Thymus (tissue), 11 donors: Measurements from ENCODE around the gene PDGFRB. TPM values are rescaled to one million over a fixed set of nuclear protein-coding genes. Genes with fewer than 3 reads are reported as not detected.

Source experiments
- DNase-seq, 9 donors: peaks; one replicate each; pipeline ENCODE4 v3.0.0-alpha.2; 2013; ENCODE audit warnings: low spot score in 9 of 9, low read depth in 6 of 9, missing footprints in 1 of 9
- H3K27ac ChIP-seq, 2 donors: one replicate each; pipeline ENCODE4 v1.5.1; 2013; ENCODE audit warnings: control low read depth in 1 of 2, low read depth in 1 of 2, low read length in 1 of 2, mild to moderate bottlenecking in 1 of 2, moderate library complexity in 1 of 2
- H3K27me3 ChIP-seq, 2 donors: one replicate each; pipeline ENCODE4 v1.5.1; 2013; ENCODE audit warnings: low read length in 1 of 2; ENCODE audit not compliant: control insufficient read depth in 2 of 2, insufficient read depth in 1 of 2
- H3K36me3 ChIP-seq, 2 donors: one replicate each; pipeline ENCODE4 v1.5.1; 2013; ENCODE audit warnings: low read length in 1 of 2, mild to moderate bottlenecking in 1 of 2, moderate library complexity in 1 of 2; ENCODE audit not compliant: control insufficient read depth in 2 of 2, insufficient read depth in 2 of 2
- H3K4me1 ChIP-seq, 2 donors: one replicate each; pipeline ENCODE4 v1.5.1; 2013; ENCODE audit warnings: low read length in 2 of 2; ENCODE audit not compliant: control insufficient read depth in 2 of 2, insufficient read depth in 2 of 2
- H3K4me3 ChIP-seq, 2 donors: one replicate each; pipeline ENCODE4 v1.5.1; 2013; ENCODE audit warnings: low read length in 2 of 2, control low read depth in 1 of 2, mild to moderate bottlenecking in 1 of 2
- H3K9me3 ChIP-seq, 2 donors: one replicate each; pipeline ENCODE4 v1.5.1; 2013; ENCODE audit warnings: low read length in 1 of 2, mild to moderate bottlenecking in 1 of 2; ENCODE audit not compliant: control insufficient read depth in 2 of 2, insufficient read depth in 1 of 2
- WGBS: extraction: QIAGEN DNeasy Blood & Tissue Kit; methylation state at CpG from one replicate; pipeline ENCODE4 v1.1.7; 2013; 5-methylcytosine and 5-hydroxymethylcytosine counted together
- polyA plus RNA-seq: library from polyadenylated mRNA; stranded (reverse); fragments of 200-250 nt; gene quantifications from one replicate; pipeline ENCODE4 v1.2.3, GENCODE V29; 2013
- total RNA-seq: library from RNA; stranded (reverse); fragments of 120-200 nt; gene quantifications from one replicate; pipeline ENCODE4 v1.2.4, GENCODE V29; 2013
- donor health status: healthy.

The PDGFRB gene
- total and polyA plus RNA-seq, 2 donors, result 6.0 to 8.6 TPM

- no peaks in the 10 kb centered on the region for H3K36me3 ChIP-seq
- H3K27me3 ChIP-seq, result no peaks in the 10 kb centered on the region
- H3K9me3 ChIP-seq, result peaks cover 0 to 5% of the 10 kb centered on the region in 2 donors
- H3K4me3 ChIP-seq, result no peak overlapping the region
- DNase-seq, result no peak
- H3K4me1 ChIP-seq, result no peaks in the 10 kb centered on the region
- 74% methylated on average over 3 of the region's 3 CpGs for WGBS
- H3K27ac ChIP-seq, result no peak overlapping the region
These were observed 82.0 kb downstream of the PDGFRB start for GRCh38 chr5:150073677-150074076.

- Histone ChIP-seq H3K27ac (no peak overlapping the region), H3K36me3 (no peaks in the 10 kb centered on the region), H3K27me3 (no peaks in the 10 kb centered on the region), H3K4me3 (no peak overlapping the region), H3K9me3 (peaks cover 0 to 5% of the 10 kb centered on the region in 2 donors), H3K4me1 (no peaks in the 10 kb centered on the region)
- no peak for DNase-seq
- WGBS, result 89% methylated on average over 5 of the region's 5 CpGs
These were observed 82.5 kb downstream of the PDGFRB start for GRCh38 chr5:150073086-150073625.

GRCh38 chr5:150070821-150071220, 84.8 kb downstream of the PDGFRB start:
- Histone ChIP-seq H3K4me3 (no peak overlapping the region), H3K36me3 (no peaks in the 10 kb centered on the region), H3K27ac (no peak overlapping the region), H3K27me3 (no peaks in the 10 kb centered on the region), H3K4me1 (peaks cover 0 to 13% of the 10 kb centered on the region in 2 donors), H3K9me3 (peaks cover 0 to 5% of the 10 kb centered on the region in 2 donors)
- no peak for DNase-seq
- WGBS, result 95% methylated on average over 3 of the region's 3 CpGs

- peaks cover 0 to 13% of the 10 kb centered on the region in 2 donors for H3K4me1 ChIP-seq
- H3K27me3 ChIP-seq, result no peaks in the 10 kb centered on the region
- 93% methylated on average over 25 of the region's 25 CpGs for WGBS
- no peak overlapping the region for H3K4me3 ChIP-seq
- no peaks in the 10 kb centered on the region for H3K36me3 ChIP-seq
- no peak for DNase-seq
- H3K9me3 ChIP-seq, result peaks cover 0 to 5% of the 10 kb centered on the region in 2 donors
- no peak overlapping the region for H3K27ac ChIP-seq
These were observed 85.7 kb downstream of the PDGFRB start for GRCh38 chr5:150069672-150070627.

- H3K9me3 ChIP-seq, result peaks cover 0 to 5% of the 10 kb centered on the region in 2 donors
- 96% methylated on average over 12 of the region's 12 CpGs for WGBS
- H3K4me3 ChIP-seq, result no peak overlapping the region
- no peak overlapping the region for H3K27ac ChIP-seq
- H3K36me3 ChIP-seq, result no peaks in the 10 kb centered on the region
- DNase-seq, result no peak
- H3K4me1 ChIP-seq, result peaks cover 0 to 13% of the 10 kb centered on the region in 2 donors
- no peaks in the 10 kb centered on the region for H3K27me3 ChIP-seq
These were observed 86.5 kb downstream of the PDGFRB start for GRCh38 chr5:150068961-150069645.

- Histone ChIP-seq H3K4me1 (peaks cover 0 to 13% of the 10 kb centered on the region in 2 donors), H3K27me3 (no peaks in the 10 kb centered on the region), H3K9me3 (peaks cover 0 to 5% of the 10 kb centered on the region in 2 donors), H3K36me3 (no peaks in the 10 kb centered on the region), H3K27ac (no peak overlapping the region), H3K4me3 (no peak overlapping the region)
- WGBS, result 76% methylated on average over 4 of the region's 4 CpGs
- DNase-seq, result no peak
These were observed 87.2 kb downstream of the PDGFRB start for GRCh38 chr5:150068472-150068871.

GRCh38 chr5:150068071-150068470, 87.6 kb downstream of the PDGFRB start:
- no peak for DNase-seq
- peaks cover 0 to 13% of the 10 kb centered on the region in 2 donors for H3K4me1 ChIP-seq
- WGBS, result 98% methylated on average over 6 of the region's 6 CpGs
- H3K27me3 ChIP-seq, result no peaks in the 10 kb centered on the region
- no peak overlapping the region for H3K27ac ChIP-seq
- no peak overlapping the region for H3K4me3 ChIP-seq
- peaks cover 0 to under 1% of the 10 kb centered on the region in 2 donors for H3K9me3 ChIP-seq
- no peaks in the 10 kb centered on the region for H3K36me3 ChIP-seq

- 93% methylated on average over 6 of the region's 6 CpGs for WGBS
- Histone ChIP-seq H3K36me3 (no peaks in the 10 kb centered on the region), H3K4me1 (peaks cover 0 to 13% of the 10 kb centered on the region in 2 donors), H3K27me3 (no peaks in the 10 kb centered on the region), H3K4me3 (no peak overlapping the region), H3K27ac (no peak overlapping the region), H3K9me3 (no peaks in the 10 kb centered on the region)
- DNase-seq, result no peak
These were observed 88.2 kb downstream of the PDGFRB start for GRCh38 chr5:150067405-150067960.
